H1 (cell line): ENCODE data around the gene MLC1. TPM values are rescaled to one million over a fixed set of nuclear protein-coding genes. Genes with fewer than 3 reads are reported as not detected.

Experiments used
- BACH1 ChIP-seq: IDR thresholded peaks from 2 replicates; pipeline ENCODE4 v1.6.1; 2012; ENCODE audit warnings: low read length, improper control_type of control experiment
- BRCA1 ChIP-seq: IDR thresholded peaks from 2 replicates; pipeline ENCODE4 v1.6.1; 2012; ENCODE audit warnings: low read depth, low read length, improper control_type of control experiment
- CHD1 ChIP-seq: IDR thresholded peaks from 2 replicates; pipeline ENCODE4 v1.6.1; 2012; ENCODE audit warnings: low read depth, low read length, improper control_type of control experiment
- CTBP2 ChIP-seq: IDR thresholded peaks from 2 replicates; pipeline ENCODE4 v1.7.0; 2011; ENCODE audit warnings: borderline replicate concordance, mild to moderate bottlenecking, moderate library complexity, mixed read lengths, low read length; ENCODE audit not compliant: insufficient read depth, insufficient read length
- NANOG ChIP-seq: IDR thresholded peaks from 2 replicates; pipeline ENCODE4 v1.6.1; 2011; ENCODE audit warnings: low read length, low read depth, mild to moderate bottlenecking, inconsistent platforms; ENCODE audit not compliant: insufficient read depth, poor library complexity, severe bottlenecking
- RAD21 ChIP-seq, 2 experiments: IDR thresholded peaks in 1 of 2; conservative IDR thresholded peaks in 1 of 2; 2 replicates each; pipeline ENCODE4 v1.6.1; 2011; ENCODE audit warnings: low read depth in 2 of 2, low read length in 2 of 2, improper control_type of control experiment in 1 of 2, inconsistent platforms in 1 of 2, mild to moderate bottlenecking in 1 of 2, moderate library complexity in 1 of 2
- SUZ12 ChIP-seq: fragments of 200-600 bp; sonication (generic); IDR thresholded peaks from 2 replicates; pipeline ENCODE4 v1.6.1; 2012; ENCODE audit warnings: mild to moderate bottlenecking, inconsistent platforms, low read length, moderate library complexity, mixed read lengths
- polyA plus RNA-seq, 7 experiments: library from polyadenylated mRNA; depleted of rRNA in 3 of 7; stranded (reverse) in 5 of 7; unstranded in 2 of 7; fragments of >200 nt in 5 of 7; fragments of 200-250 nt in 2 of 7; gene quantifications; 1 replicate in 5 of 7; 2 replicates in 1 of 7; 4 replicates in 1 of 7; pipeline versions ENCODE4 v1.2.1 to v1.2.3, GENCODE V29; 2011 to 2013; ENCODE audit warnings: missing spikeins in 2 of 7, mixed read lengths in 2 of 7
- total RNA-seq: library from RNA; stranded (reverse); fragmentation: NEBNext Ultra II Directional; extraction: Animal tissue kit (Norgen Biotek cat#: 25700); gene quantifications from 2 replicates; pipeline ENCODE4 v1.2.1, GENCODE V29; 2021

The MLC1 gene
- total and polyA plus RNA-seq, 2 of the 8 experiments (the other 6 are each of a cell fraction or from before 2014, with no cell fraction given), result 0.20 TPM; not detected in 1

DNA sequence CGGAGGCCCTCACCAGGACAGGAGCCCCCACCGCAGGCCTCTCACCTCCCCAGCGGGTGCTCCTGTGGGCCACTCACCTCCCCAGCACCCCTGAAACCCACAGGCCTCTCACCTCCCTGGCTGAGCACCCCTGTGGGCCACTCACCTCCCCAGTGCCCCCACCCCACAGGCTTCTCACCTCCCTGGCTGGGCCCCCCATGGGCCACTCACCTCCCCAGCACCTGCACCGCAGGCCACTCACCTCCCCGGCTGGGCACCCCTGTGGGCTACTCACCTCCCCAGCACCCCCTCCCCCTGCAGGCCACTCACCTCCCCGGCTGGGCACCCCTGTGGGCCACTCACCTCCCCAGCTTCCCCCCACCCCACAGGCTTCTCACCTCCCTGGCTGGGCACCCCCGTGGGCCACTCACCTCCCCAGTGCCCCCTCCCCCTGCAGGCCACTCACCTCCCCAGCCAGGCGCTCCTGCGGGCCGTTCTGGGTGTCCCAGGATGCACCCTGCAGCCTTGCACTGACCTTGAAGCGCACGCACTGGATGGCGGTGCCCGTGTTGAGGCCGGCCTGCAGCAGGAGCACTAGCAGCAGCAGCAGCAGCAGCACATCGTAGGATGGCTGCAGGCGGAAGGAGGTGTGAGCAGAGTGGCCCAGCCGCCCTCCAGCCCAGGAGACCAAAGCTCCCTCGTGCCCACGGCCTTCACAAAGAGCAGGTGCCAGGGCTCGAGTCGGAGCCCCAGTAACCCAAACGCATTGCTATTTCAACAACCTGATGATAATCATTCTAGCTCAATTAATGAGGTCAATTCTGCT, 21.4 kb downstream of the MLC1 start (continued):
- TF ChIP-seq BRCA1, result no peak
- TF ChIP-seq BACH1, result no peak
- TF ChIP-seq SUZ12, result no peak
- no peak for TF ChIP-seq CTBP2
- no peak for TF ChIP-seq CHD1
- no peak for TF ChIP-seq RAD21 (IDR thresholded peaks at IDR 0.05 in 1 of 2, conservative IDR thresholded peaks at IDR 0.05 in 1 of 2; ENCODE audit: low read depth in 2 of 2, low read length in 2 of 2)
- no peak for TF ChIP-seq NANOG
